Tibial nerve (tissue), 4 donors: Measurements from ENCODE around the gene MED14. TPM values are rescaled to one million over a fixed set of nuclear protein-coding genes. Genes with fewer than 3 reads are reported as not detected.

ENCODE experiments used
- DNase-seq, 2 donors: peaks; one replicate each; pipeline ENCODE4 v3.0.0-alpha.2; 2019; ENCODE audit warnings: low spot score in 2 of 2
- H3K27ac ChIP-seq, 4 donors: fragments of 200-600 bp; sonication (generic) in 3 of 4; one replicate each; pipeline ENCODE4 v1.5.1; 2017 to 2019; ENCODE audit warnings: mild to moderate bottlenecking in 1 of 4
- H3K27me3 ChIP-seq, 2 donors: fragments of 200-600 bp; sonication (generic) in 1 of 2; one replicate each; pipeline versions ENCODE4 v1.5.1 to v1.6.0; 2017 to 2019
- H3K36me3 ChIP-seq, 3 donors: fragments of 200-600 bp; sonication (generic); one replicate each; pipeline ENCODE4 v1.5.1; 2018 to 2019
- H3K4me1 ChIP-seq, 4 donors: fragments of 200-600 bp; sonication (generic) in 3 of 4; one replicate each; pipeline ENCODE4 v1.5.1; 2017 to 2019
- H3K4me3 ChIP-seq, 4 donors: fragments of 200-600 bp; sonication (generic) in 3 of 4; one replicate each; pipeline ENCODE4 v1.5.1; 2017 to 2019; ENCODE audit warnings: mild to moderate bottlenecking in 1 of 4, moderate library complexity in 1 of 4
- H3K9me3 ChIP-seq, 4 donors: fragments of 200-600 bp; sonication (generic) in 3 of 4; one replicate each; pipeline ENCODE4 v1.5.1; 2017 to 2019
- CTCF ChIP-seq, 5 experiments: fragments of 200-600 bp in 3 of 5; fragments of 450-650 bp in 2 of 5; sonication (generic) in 3 of 5; IDR thresholded peaks; one replicate each; pipeline ENCODE4 v1.5.1; 2016 to 2019; ENCODE audit warnings: antibody characterized with exemption in 5 of 5, mild to moderate bottlenecking in 3 of 5, moderate library complexity in 2 of 5
- EP300 ChIP-seq, 2 donors: sonication (generic); formaldehyde crosslinking; IDR thresholded peaks; one replicate each; pipeline ENCODE4 v1.6.1; 2017; ENCODE audit warnings: antibody characterized with exemption in 2 of 2, mild to moderate bottlenecking in 1 of 2
- POLR2A ChIP-seq, 2 donors: fragments of 450-650 bp; IDR thresholded peaks; one replicate each; pipeline ENCODE4 v1.6.1; 2017; ENCODE audit warnings: antibody characterized with exemption in 2 of 2, mild to moderate bottlenecking in 2 of 2, moderate library complexity in 2 of 2
- WGBS, 2 donors: methylation state at CpG; one replicate each; pipeline ENCODE4 v1.1.5; 2018; 5-methylcytosine and 5-hydroxymethylcytosine counted together
- total RNA-seq, 4 donors: library from RNA; depleted of rRNA; stranded (reverse); fragments of >200 nt; gene quantifications; one replicate each; pipeline ENCODE4 v1.1.0, GENCODE V29; 2016

Gene MED14
- total RNA-seq, 4 donors from 2014 or later: 32.7 to 58.2 (median 40.8) TPM

DNA sequence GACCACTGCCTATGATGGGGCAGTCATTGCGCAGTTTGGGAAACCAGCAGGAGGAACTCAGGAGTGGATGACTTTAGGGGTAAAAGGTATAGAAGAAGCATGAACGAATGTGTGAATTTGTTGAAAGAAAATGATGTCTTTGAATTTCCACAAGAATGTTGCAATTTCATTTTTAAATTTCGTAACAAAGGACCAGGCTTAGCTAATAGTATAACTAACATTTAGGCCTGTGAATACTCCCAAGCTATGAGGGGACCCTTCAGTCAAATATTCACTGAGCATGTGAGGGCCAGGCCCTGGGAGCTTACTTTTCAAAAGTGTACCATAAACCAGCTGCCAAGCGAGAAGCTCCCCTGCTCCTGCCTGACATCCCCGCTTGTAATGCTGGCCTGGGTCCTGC, 106.8 kb downstream of the MED14 start:
- Histone ChIP-seq H3K36me3 (peaks cover 0 to 58% (median 0%) of the 10 kb centered on the region in 3 donors), H3K27ac (no peak overlapping the region), H3K9me3 (no peaks in the 10 kb centered on the region), H3K4me3 (no peak overlapping the region), H3K4me1 (no peaks in the 10 kb centered on the region), H3K27me3 (peaks cover 0 to 5% of the 10 kb centered on the region in 2 donors)
- WGBS, 2 donors: 83 to 93% methylated on average over 5 of the region's 5 CpGs
- no peak for TF ChIP-seq EP300 (IDR thresholded peaks at IDR 0.05)
- TF ChIP-seq POLR2A (IDR thresholded peaks at IDR 0.05): no peak
- no peak for TF ChIP-seq CTCF (IDR thresholded peaks at IDR 0.05)
- no peak for DNase-seq

DNA sequence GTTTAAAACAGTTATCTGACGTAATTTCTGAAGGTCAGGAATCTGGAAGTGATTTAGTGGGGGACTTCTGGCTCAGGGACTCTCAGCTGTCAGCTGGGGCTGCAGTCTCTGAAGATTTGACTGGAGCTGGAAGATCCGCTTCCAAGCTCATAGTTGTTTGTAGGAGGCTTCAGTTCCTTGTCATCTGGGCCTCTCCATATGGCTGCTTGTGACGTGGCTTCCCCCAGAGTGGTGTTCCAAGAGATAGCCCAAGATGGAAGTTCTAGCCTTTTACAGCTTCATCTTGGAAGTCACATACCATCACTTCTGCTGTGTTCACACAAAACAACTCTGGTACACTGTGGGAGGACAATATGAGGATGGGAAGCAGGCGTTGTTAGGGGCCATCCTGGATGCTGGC, 110.0 kb downstream of the MED14 start:
- no peak overlapping the region for H3K27ac ChIP-seq

GRCh38 chrX:40623665-40624064, 111.7 kb downstream of the MED14 start:
- no peak for TF ChIP-seq CTCF (IDR thresholded peaks at IDR 0.05)
- no peak for TF ChIP-seq EP300 (IDR thresholded peaks at IDR 0.05)
- TF ChIP-seq POLR2A (IDR thresholded peaks at IDR 0.05): no peak
- Histone ChIP-seq H3K9me3 (no peaks in the 10 kb centered on the region), H3K27ac (no peak overlapping the region), H3K27me3 (peaks cover 0 to 12% of the 10 kb centered on the region in 2 donors), H3K4me1 (no peaks in the 10 kb centered on the region), H3K4me3 (no peak overlapping the region), H3K36me3 (peaks cover 0 to 16% (median 0%) of the 10 kb centered on the region in 3 donors)
- 58 to 86% methylated on average over 1 to 32 of the region's 32 CpGs for WGBS, 2 donors
- DNase-seq: no peak

More for the DNA sequence above, 110.0 kb downstream of the MED14 start:
- no peak for TF ChIP-seq EP300 (IDR thresholded peaks at IDR 0.05)
- no peak for TF ChIP-seq POLR2A (IDR thresholded peaks at IDR 0.05)
- no peak for TF ChIP-seq CTCF (IDR thresholded peaks at IDR 0.05)
- H3K36me3 ChIP-seq: peaks cover 0 to 32% (median 0%) of the 10 kb centered on the region in 3 donors
- peaks cover 0 to 5% of the 10 kb centered on the region in 2 donors for H3K27me3 ChIP-seq
- H3K4me3 ChIP-seq: no peak overlapping the region
- H3K4me1 ChIP-seq: no peaks in the 10 kb centered on the region
- WGBS, 2 donors: 86 to 87% methylated on average over 4 of the region's 4 CpGs
- H3K9me3 ChIP-seq: no peaks in the 10 kb centered on the region
- no peak for DNase-seq

DNA sequence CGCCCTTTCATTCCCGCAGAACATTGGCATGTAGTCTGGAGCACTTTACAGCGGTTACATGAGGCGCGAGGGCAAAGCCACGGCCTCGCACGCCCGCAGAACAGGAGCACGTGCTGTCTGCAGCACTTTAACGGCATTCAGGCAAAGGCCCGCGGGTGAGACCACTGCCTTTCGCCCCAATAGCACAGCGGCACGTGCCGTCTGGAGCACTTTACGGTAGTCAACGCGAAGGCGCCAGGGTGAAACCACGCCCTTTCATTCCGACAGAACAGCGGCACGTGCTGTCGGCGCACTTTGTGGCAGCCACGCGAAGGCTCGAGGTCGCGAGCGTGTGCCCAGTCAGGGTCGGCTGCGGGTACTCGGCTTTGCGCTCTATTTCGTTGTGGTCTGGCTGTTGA, 112.2 kb downstream of the MED14 start, which contains the start of gene MPC1L:
TSS of gene MPC1L (plus strand) at position 290 of the 398 bp plus-strand sequence. CDS start 138 bp downstream, outside the sequence.
- 91 to 98% methylated on average over 20 to 38 of the region's 38 CpGs for WGBS, 2 donors
- H3K36me3 ChIP-seq: peaks cover 0 to 11% (median 0%) of the 10 kb centered on the region in 3 donors
- no peak within 1 kb of the TSS for H3K4me3 ChIP-seq
- no peaks in the 10 kb centered on the region for H3K4me1 ChIP-seq
- TF ChIP-seq POLR2A (IDR thresholded peaks at IDR 0.05) (no peak), CTCF (IDR thresholded peaks at IDR 0.05) (no peak), EP300 (IDR thresholded peaks at IDR 0.05) (no peak)
- peaks cover 0 to 16% of the 10 kb centered on the region in 2 donors for H3K27me3 ChIP-seq
- no peaks in the 10 kb centered on the region for H3K9me3 ChIP-seq
- H3K27ac ChIP-seq: no peak within 1 kb of the TSS
- no peak for DNase-seq

DNA sequence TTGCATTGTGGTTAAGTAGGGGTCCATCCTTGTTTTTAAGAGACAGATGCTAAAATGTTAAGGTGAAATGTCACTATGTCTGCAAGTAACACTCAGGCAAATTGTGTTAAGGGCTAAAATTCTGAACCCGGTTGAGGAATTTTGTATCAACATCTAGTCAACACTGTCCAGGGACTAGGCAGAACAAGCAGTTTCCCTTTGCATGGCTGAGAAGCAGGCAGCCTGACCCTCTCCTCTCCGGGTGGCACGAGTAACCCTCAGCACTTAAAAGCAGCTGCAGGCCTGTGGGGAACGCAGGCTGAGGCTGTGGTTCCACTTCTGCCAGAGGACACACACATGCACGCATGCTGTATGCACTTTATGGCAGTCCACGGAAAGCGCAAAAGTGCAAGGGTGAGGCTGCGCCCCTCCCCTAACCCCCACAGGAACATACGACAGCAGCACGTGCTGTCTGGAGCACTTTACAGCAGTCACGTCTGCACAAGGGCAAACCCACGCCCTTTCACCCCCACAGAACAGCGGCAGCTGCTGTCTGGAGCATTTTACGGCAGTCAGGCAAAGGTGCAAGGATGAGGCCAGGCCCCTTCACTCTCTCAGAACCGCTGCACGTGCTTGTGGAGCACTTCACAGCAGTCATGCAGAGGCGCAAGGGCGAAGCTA, 112.7 kb downstream of the MED14 start:
- H3K27ac ChIP-seq: no peak overlapping the region
- WGBS, 2 donors: 70 to 71% methylated on average over 11 to 18 of the region's 18 CpGs
- no peak for TF ChIP-seq CTCF (IDR thresholded peaks at IDR 0.05)
- TF ChIP-seq EP300 (IDR thresholded peaks at IDR 0.05): no peak
- no peak for TF ChIP-seq POLR2A (IDR thresholded peaks at IDR 0.05)
- no peaks in the 10 kb centered on the region for H3K9me3 ChIP-seq
- H3K27me3 ChIP-seq: peaks cover 0 to 16% of the 10 kb centered on the region in 2 donors
- peaks cover 0 to 5% (median 0%) of the 10 kb centered on the region in 3 donors for H3K36me3 ChIP-seq
- H3K4me1 ChIP-seq: no peaks in the 10 kb centered on the region
- DNase-seq: no peak
- H3K4me3 ChIP-seq: no peak overlapping the region
